GM12878 (cell line): Measurements from ENCODE around the gene GJA5. TPM values are rescaled to one million over a fixed set of nuclear protein-coding genes. Genes with fewer than 3 reads are reported as not detected.

Experiments
- ATAC-seq: fragments of 200-7000 bp; cut with Tn5 transposase; 3 replicates; pipeline ENCODE4 v1.9.1; 2020; ENCODE audit warnings: mild to moderate bottlenecking, moderate library complexity
- BruUV-seq: library from RNA; stranded (reverse); fragments of 400-500 nt; replicated peaks from 2 replicates; lab custom pipeline; 2021; lab: Mats Ljungman, UMichigan
- CTCF ChIA-PET: fragments of 300-600 bp; sonication (Branson Sonifier 250); formaldehyde crosslinking; extraction: SDS; loops from one replicate; lab custom pipeline; 2021; ENCODE audit warnings: inconsistent platforms; lab: Yijun Ruan, JAX
- POLR2A ChIA-PET: fragments of 350-600 bp; formaldehyde crosslinking; extraction: SDS; loops from one replicate; lab custom pipeline; 2021; ENCODE audit warnings: inconsistent platforms; lab: Charles Lee
- RAD21 ChIA-PET: fragments of 300-600 bp; sonication (Branson Sonifier 250); formaldehyde crosslinking; loops from one replicate; lab custom pipeline; 2023; ENCODE audit warnings: antibody characterized with exemption; ENCODE audit not compliant: unreplicated experiment; lab: Charles Lee
- SMC1A ChIA-PET: fragments of 300-600 bp; sonication (Branson Sonifier 250); formaldehyde crosslinking; loops from one replicate; lab custom pipeline; 2023; ENCODE audit not compliant: unreplicated experiment, uncharacterized antibody; lab: Charles Lee
- DNase-seq: peaks from one replicate; pipeline ENCODE4 v3.0.0-alpha.2; 2011; ENCODE audit warnings: low read depth, low spot score
- FAIRE-seq: peaks from 3 replicates; lab custom pipeline; 2011; peaks lifted over from hg19 to GRCh38; lab: Jason Lieb, UNC
- H2AFZ ChIP-seq: 2 replicates; pipeline ENCODE4 v1.6.0; 2011; ENCODE audit warnings: low read depth, low read length, control low read depth; ENCODE audit not compliant: control insufficient read depth
- H3K27ac ChIP-seq: 2 replicates; pipeline ENCODE4 v1.5.1; 2011; ENCODE audit warnings: control low read depth; ENCODE audit not compliant: control insufficient read depth, insufficient read depth
- H3K27me3 ChIP-seq, 2 experiments: replicated peaks in 1 of 2; 2 replicates each; pipeline versions ENCODE4 v1.6.0 to v1.6.1; 2011; ENCODE audit warnings: low read length in 1 of 2; ENCODE audit not compliant: control insufficient read depth in 2 of 2, insufficient read depth in 2 of 2
- H3K36me3 ChIP-seq, 2 experiments: 2 replicates each; pipeline ENCODE4 v1.5.1; 2011; ENCODE audit warnings: low read length in 1 of 2; ENCODE audit not compliant: control insufficient read depth in 2 of 2, insufficient read depth in 2 of 2
- H3K4me1 ChIP-seq: 2 replicates; pipeline ENCODE4 v1.6.1; 2011; ENCODE audit warnings: mild to moderate bottlenecking, low read length, moderate library complexity, mixed read lengths; ENCODE audit not compliant: control insufficient read depth, insufficient read depth
- H3K4me2 ChIP-seq: 2 replicates; pipeline ENCODE4 v1.6.0; 2011; ENCODE audit warnings: control low read depth; ENCODE audit not compliant: control insufficient read depth, insufficient read depth
- H3K4me3 ChIP-seq: fragments of 200-600 bp; sonication (generic); 2 replicates; pipeline ENCODE4 v1.5.1; 2016
- H3K79me2 ChIP-seq: 2 replicates; pipeline ENCODE4 v1.6.0; 2011; ENCODE audit warnings: low read length; ENCODE audit not compliant: control insufficient read depth, insufficient read depth
- H3K9ac ChIP-seq: 2 replicates; pipeline ENCODE4 v1.8.0; 2011; ENCODE audit warnings: low read length, control low read depth, mixed read lengths; ENCODE audit not compliant: control insufficient read depth, insufficient read depth
- H3K9me3 ChIP-seq: replicated peaks from 3 replicates; pipeline ENCODE4 v1.5.1; 2011; ENCODE audit warnings: mild to moderate bottlenecking, low read length; ENCODE audit not compliant: control insufficient read depth, insufficient read depth
- H4K20me1 ChIP-seq: 2 replicates; pipeline ENCODE4 v1.6.0; 2011; ENCODE audit not compliant: control insufficient read depth, insufficient read depth
- ASH2L ChIP-seq: fragments of 300-600, 200-600 bp; sonication (generic); IDR thresholded peaks from 2 replicates; pipeline ENCODE4 v1.6.1; 2017; ENCODE audit warnings: low read depth, mild to moderate bottlenecking, borderline replicate concordance
- ATF7 ChIP-seq: fragments of 450-650 bp; IDR thresholded peaks from 2 replicates; pipeline ENCODE4 v1.6.1; 2016; ENCODE audit warnings: low read depth, mild to moderate bottlenecking
- CBX3 ChIP-seq: fragments of 200-600 bp; sonication (generic); IDR thresholded peaks from 2 replicates; pipeline ENCODE4 v1.6.1; 2016; ENCODE audit warnings: low read depth, borderline replicate concordance
- CBX5 ChIP-seq: sonication (generic); IDR thresholded peaks from 2 replicates; pipeline ENCODE4 v1.6.1; 2016; ENCODE audit warnings: low read depth, moderate library complexity, mild to moderate bottlenecking, inconsistent platforms
- JUNB ChIP-seq: IDR thresholded peaks from 2 replicates; pipeline ENCODE4 v1.6.1; 2016; ENCODE audit warnings: antibody characterized with exemption, mild to moderate bottlenecking
- LARP7 ChIP-seq: fragments of 450-650 bp; IDR thresholded peaks from 2 replicates; pipeline ENCODE4 v1.6.1; 2017; ENCODE audit warnings: mild to moderate bottlenecking
- NFIC ChIP-seq: IDR thresholded peaks from 2 replicates; pipeline ENCODE4 v1.6.1; 2012; ENCODE audit warnings: low read depth, mild to moderate bottlenecking, inconsistent platforms, low read length, moderate library complexity
- RB1 ChIP-seq: fragments of 450-650 bp; formaldehyde crosslinking; IDR thresholded peaks from 2 replicates; pipeline ENCODE4 v1.6.1; 2017; ENCODE audit warnings: mild to moderate bottlenecking, borderline replicate concordance
- SREBF1 ChIP-seq: IDR thresholded peaks from 2 replicates; pipeline ENCODE4 v1.6.1; 2012; ENCODE audit warnings: mild to moderate bottlenecking, low read length
- ZNF274 ChIP-seq: IDR thresholded peaks from one replicate; pipeline ENCODE4 v1.8.0; 2011; ENCODE audit not compliant: insufficient read length, insufficient read depth
- WGBS: methylation state at CpG from one replicate; pipeline ENCODE4 v1.1.6; 2016; ENCODE audit warnings: low lambda C conversion rate; ENCODE audit not compliant: insufficient replicate concordance, insufficient coverage; ENCODE audit errors: missing lambda C conversion rate; 5-methylcytosine and 5-hydroxymethylcytosine counted together
- in situ Hi-C: fragments of 300-500 bp; cut with MboI; formaldehyde crosslinking; loops from 9 replicates; pipeline ENCODE4 v1.14.3; 2018; ENCODE audit warnings: mixed read lengths
- intact Hi-C: fragments of 100-400 bp; cut with micrococcal nuclease; formaldehyde crosslinking; loops from one replicate; pipeline ENCODE4 v1.14.2; 2022; ENCODE audit not compliant: unreplicated experiment
- polyA plus RNA-seq, 11 experiments: library from polyadenylated mRNA; depleted of rRNA in 4 of 11; unstranded in 6 of 11; stranded (reverse) in 5 of 11; fragments of >200 nt; fragmentation: Nextera tagmentation in 4 of 11; fragmentation: Illumina TruSeq in 1 of 11; extraction: Ambion mirVana in 4 of 11; extraction: Trizol in 1 of 11; gene quantifications; 1 replicate in 1 of 11; 2 replicates in 10 of 11; pipeline versions ENCODE4 v1.2.1 to v1.2.3, GENCODE V29; 2011 to 2016; ENCODE audit warnings: inconsistent platforms in 2 of 11, missing spikeins in 2 of 11, low read depth in 1 of 11
- total RNA-seq, 4 experiments: library from RNA; depleted of rRNA in 3 of 4; stranded (reverse); fragments of >200 nt in 3 of 4; fragmentation: Illumina TruSeq in 1 of 4; extraction: Trizol in 1 of 4; gene quantifications; 2 replicates each; pipeline versions ENCODE4 v1.2.1 to v1.2.3, GENCODE V29; 2013 to 2021
- TF ChIP-seq, protein P1 (sequence below): IDR thresholded peaks from 2 replicates; pipeline ENCODE4 v1.6.1; 2011; ENCODE audit warnings: low read depth, mild to moderate bottlenecking, low read length, moderate library complexity, borderline replicate concordance; ENCODE audit errors: extremely low read depth
- TF ChIP-seq, protein P2 (sequence below): fragments of 450-650 bp; IDR thresholded peaks from 2 replicates; pipeline ENCODE4 v1.6.1; 2018; ENCODE audit warnings: borderline replicate concordance, mild to moderate bottlenecking; ENCODE audit not compliant: partially characterized antibody
- TF ChIP-seq, protein P3 (sequence below): fragments of 450-650 bp; IDR thresholded peaks from 2 replicates; pipeline ENCODE4 v1.6.1; 2017; ENCODE audit warnings: mild to moderate bottlenecking

GJA5 gene
- total and polyA plus RNA-seq, 10 of the 15 experiments (the other 5 are each of a cell fraction or from before 2014, with no cell fraction given), result not detected

DNA sequence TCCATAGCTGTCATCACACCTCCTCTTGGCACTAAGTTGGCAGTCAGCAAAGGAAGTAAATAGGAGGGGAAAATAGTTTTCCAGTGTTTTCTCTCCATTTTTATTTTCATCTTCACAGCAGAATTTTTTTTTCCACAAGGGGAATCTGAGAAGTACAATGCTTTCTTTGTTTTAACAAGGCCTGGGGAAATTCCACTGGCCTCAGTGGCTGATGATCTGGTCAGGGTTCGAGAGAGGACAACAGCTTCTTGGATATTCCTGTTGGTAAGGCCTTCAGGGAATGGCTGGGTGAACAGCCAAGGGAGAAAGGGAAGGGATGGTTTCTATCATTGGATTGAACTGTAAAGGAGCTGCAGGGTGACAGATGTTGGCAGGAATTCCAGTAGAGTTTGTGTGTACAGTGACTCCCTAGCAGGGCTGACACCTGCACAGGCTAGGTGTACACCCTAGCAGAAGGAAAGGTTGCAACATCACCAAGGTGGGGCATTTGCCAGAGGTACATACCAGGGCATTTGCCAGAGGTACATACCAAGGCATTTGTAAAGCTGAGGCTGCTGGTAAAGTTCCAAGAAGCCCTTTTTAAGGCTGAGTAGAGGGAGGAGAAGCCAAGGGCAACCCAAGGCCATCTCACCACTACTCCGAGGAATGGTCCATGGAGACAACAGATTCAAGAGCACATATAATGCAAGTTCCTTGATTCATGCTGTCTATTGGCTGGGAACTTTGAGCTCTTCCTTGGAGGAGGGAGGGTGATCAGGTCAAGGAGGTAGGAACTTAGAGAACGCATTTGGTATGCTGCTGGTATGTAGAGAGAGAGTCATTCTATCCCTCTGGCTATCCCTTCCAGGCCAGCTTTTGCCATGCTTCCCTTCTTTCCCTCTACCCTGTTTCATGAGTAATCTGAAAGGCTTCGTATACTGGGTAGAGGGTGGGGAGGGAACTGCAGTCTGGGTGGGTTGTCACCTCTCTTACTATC, 3.1 kb downstream of the GJA5 start:
- ATAC-seq, result no peak
- H3K27ac ChIP-seq, result no peak overlapping the region
- SMC1A ChIA-PET, result no interaction called here
- H4K20me1 ChIP-seq, result no peaks in the 10 kb centered on the region
- FAIRE-seq, result no peak
- no peaks in the 10 kb centered on the region for H3K36me3 ChIP-seq
- CTCF ChIA-PET, result no interaction called here
- intact Hi-C loops, result no loop called here
- H3K27me3 ChIP-seq, result no peaks in the 10 kb centered on the region
- H3K4me3 ChIP-seq, result no peak overlapping the region
- no peaks in the 10 kb centered on the region for H3K79me2 ChIP-seq
- no peaks in the 10 kb centered on the region for H3K9me3 ChIP-seq
- 34% methylated on average over 4 of the region's 4 CpGs for WGBS
- DNase-seq, result no peak
- H3K9ac ChIP-seq, result no peak overlapping the region
- H2AFZ ChIP-seq, result no peak overlapping the region
- POLR2A ChIA-PET, result no interaction called here
- RAD21 ChIA-PET, result no interaction called here
- no peak overlapping the region for H3K4me2 ChIP-seq
- TF ChIP-seq JUNB (no peak), ASH2L (no peak), NFIC (no peak), RB1 (no peak), ATF7 (no peak), SREBF1 (no peak), CBX5 (no peak), CBX3 (no peak), ZNF274 (no peak), LARP7 (no peak)
- TF ChIP-seq, protein P1, sequence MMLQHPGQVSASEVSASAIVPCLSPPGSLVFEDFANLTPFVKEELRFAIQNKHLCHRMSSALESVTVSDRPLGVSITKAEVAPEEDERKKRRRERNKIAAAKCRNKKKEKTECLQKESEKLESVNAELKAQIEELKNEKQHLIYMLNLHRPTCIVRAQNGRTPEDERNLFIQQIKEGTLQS, result no peak
- TF ChIP-seq, protein P2, sequence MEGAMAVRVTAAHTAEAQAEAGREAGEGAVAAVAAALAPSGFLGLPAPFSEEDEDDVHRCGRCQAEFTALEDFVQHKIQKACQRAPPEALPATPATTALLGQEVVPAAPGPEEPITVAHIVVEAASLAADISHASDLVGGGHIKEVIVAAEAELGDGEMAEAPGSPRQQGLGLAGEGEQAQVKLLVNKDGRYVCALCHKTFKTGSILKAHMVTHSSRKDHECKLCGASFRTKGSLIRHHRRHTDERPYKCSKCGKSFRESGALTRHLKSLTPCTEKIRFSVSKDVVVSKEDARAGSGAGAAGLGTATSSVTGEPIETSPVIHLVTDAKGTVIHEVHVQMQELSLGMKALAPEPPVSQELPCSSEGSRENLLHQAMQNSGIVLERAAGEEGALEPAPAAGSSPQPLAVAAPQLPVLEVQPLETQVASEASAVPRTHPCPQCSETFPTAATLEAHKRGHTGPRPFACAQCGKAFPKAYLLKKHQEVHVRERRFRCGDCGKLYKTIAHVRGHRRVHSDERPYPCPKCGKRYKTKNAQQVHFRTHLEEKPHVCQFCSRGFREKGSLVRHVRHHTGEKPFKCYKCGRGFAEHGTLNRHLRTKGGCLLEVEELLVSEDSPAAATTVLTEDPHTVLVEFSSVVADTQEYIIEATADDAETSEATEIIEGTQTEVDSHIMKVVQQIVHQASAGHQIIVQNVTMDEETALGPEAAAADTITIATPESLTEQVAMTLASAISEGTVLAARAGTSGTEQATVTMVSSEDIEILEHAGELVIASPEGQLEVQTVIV, result no peak
- TF ChIP-seq, protein P3, sequence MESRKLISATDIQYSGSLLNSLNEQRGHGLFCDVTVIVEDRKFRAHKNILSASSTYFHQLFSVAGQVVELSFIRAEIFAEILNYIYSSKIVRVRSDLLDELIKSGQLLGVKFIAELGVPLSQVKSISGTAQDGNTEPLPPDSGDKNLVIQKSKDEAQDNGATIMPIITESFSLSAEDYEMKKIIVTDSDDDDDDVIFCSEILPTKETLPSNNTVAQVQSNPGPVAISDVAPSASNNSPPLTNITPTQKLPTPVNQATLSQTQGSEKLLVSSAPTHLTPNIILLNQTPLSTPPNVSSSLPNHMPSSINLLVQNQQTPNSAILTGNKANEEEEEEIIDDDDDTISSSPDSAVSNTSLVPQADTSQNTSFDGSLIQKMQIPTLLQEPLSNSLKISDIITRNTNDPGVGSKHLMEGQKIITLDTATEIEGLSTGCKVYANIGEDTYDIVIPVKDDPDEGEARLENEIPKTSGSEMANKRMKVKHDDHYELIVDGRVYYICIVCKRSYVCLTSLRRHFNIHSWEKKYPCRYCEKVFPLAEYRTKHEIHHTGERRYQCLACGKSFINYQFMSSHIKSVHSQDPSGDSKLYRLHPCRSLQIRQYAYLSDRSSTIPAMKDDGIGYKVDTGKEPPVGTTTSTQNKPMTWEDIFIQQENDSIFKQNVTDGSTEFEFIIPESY, result no peak
- TF ChIP-seq, all 136 proteins: peak for 0
- H3K4me1 ChIP-seq, result no peaks in the 10 kb centered on the region
- no TSS peak for BruUV-seq
- in situ Hi-C loops, result no loop called here
